GM12878 (cell line): ENCODE results near the gene SLC25A39. TPM values are rescaled to one million over a fixed set of nuclear protein-coding genes. Genes with fewer than 3 reads are reported as not detected.

Experiments
- ATAC-seq: fragments of 200-7000 bp; cut with Tn5 transposase; 3 replicates; pipeline ENCODE4 v1.9.1; 2020; ENCODE audit warnings: mild to moderate bottlenecking, moderate library complexity
- Bru-seq: library from RNA; stranded (reverse); fragments of 400-500 nt; gene quantifications from one replicate; lab custom pipeline; 2021; lab: Mats Ljungman, UMichigan
- BruChase-seq, 2 experiments: library from RNA; stranded (reverse); fragments of 400-500 nt; gene quantifications; one replicate each; lab custom pipeline; 2021; lab: Mats Ljungman, UMichigan
- BruUV-seq: library from RNA; stranded (reverse); fragments of 400-500 nt; replicated peaks from 2 replicates; lab custom pipeline; 2021; lab: Mats Ljungman, UMichigan
- CTCF ChIA-PET: fragments of 300-600 bp; sonication (Branson Sonifier 250); formaldehyde crosslinking; extraction: SDS; loops from one replicate; lab custom pipeline; 2021; ENCODE audit warnings: inconsistent platforms; lab: Yijun Ruan, JAX
- POLR2A ChIA-PET: fragments of 350-600 bp; formaldehyde crosslinking; extraction: SDS; loops from one replicate; lab custom pipeline; 2021; ENCODE audit warnings: inconsistent platforms; lab: Charles Lee
- RAD21 ChIA-PET: fragments of 300-600 bp; sonication (Branson Sonifier 250); formaldehyde crosslinking; loops from one replicate; lab custom pipeline; 2023; ENCODE audit warnings: antibody characterized with exemption; ENCODE audit not compliant: unreplicated experiment; lab: Charles Lee
- SMC1A ChIA-PET: fragments of 300-600 bp; sonication (Branson Sonifier 250); formaldehyde crosslinking; loops from one replicate; lab custom pipeline; 2023; ENCODE audit not compliant: unreplicated experiment, uncharacterized antibody; lab: Charles Lee
- DNase-seq: peaks from one replicate; pipeline ENCODE4 v3.0.0-alpha.2; 2011; ENCODE audit warnings: low read depth, low spot score
- FAIRE-seq: peaks from 3 replicates; lab custom pipeline; 2011; peaks lifted over from hg19 to GRCh38; lab: Jason Lieb, UNC
- H2AFZ ChIP-seq: 2 replicates; pipeline ENCODE4 v1.6.0; 2011; ENCODE audit warnings: low read depth, low read length, control low read depth; ENCODE audit not compliant: control insufficient read depth
- H3K27ac ChIP-seq: 2 replicates; pipeline ENCODE4 v1.5.1; 2011; ENCODE audit warnings: control low read depth; ENCODE audit not compliant: control insufficient read depth, insufficient read depth
- H3K27me3 ChIP-seq, 2 experiments: replicated peaks in 1 of 2; 2 replicates each; pipeline versions ENCODE4 v1.6.0 to v1.6.1; 2011; ENCODE audit warnings: low read length in 1 of 2; ENCODE audit not compliant: control insufficient read depth in 2 of 2, insufficient read depth in 2 of 2
- H3K36me3 ChIP-seq, 2 experiments: 2 replicates each; pipeline ENCODE4 v1.5.1; 2011; ENCODE audit warnings: low read length in 1 of 2; ENCODE audit not compliant: control insufficient read depth in 2 of 2, insufficient read depth in 2 of 2
- H3K4me1 ChIP-seq: 2 replicates; pipeline ENCODE4 v1.6.1; 2011; ENCODE audit warnings: mild to moderate bottlenecking, low read length, moderate library complexity, mixed read lengths; ENCODE audit not compliant: control insufficient read depth, insufficient read depth
- H3K4me2 ChIP-seq: 2 replicates; pipeline ENCODE4 v1.6.0; 2011; ENCODE audit warnings: control low read depth; ENCODE audit not compliant: control insufficient read depth, insufficient read depth
- H3K4me3 ChIP-seq: fragments of 200-600 bp; sonication (generic); 2 replicates; pipeline ENCODE4 v1.5.1; 2016
- H3K79me2 ChIP-seq: 2 replicates; pipeline ENCODE4 v1.6.0; 2011; ENCODE audit warnings: low read length; ENCODE audit not compliant: control insufficient read depth, insufficient read depth
- H3K9ac ChIP-seq: 2 replicates; pipeline ENCODE4 v1.8.0; 2011; ENCODE audit warnings: low read length, control low read depth, mixed read lengths; ENCODE audit not compliant: control insufficient read depth, insufficient read depth
- H3K9me3 ChIP-seq: replicated peaks from 3 replicates; pipeline ENCODE4 v1.5.1; 2011; ENCODE audit warnings: mild to moderate bottlenecking, low read length; ENCODE audit not compliant: control insufficient read depth, insufficient read depth
- H4K20me1 ChIP-seq: 2 replicates; pipeline ENCODE4 v1.6.0; 2011; ENCODE audit not compliant: control insufficient read depth, insufficient read depth
- EZH2 ChIP-seq: IDR thresholded peaks from 2 replicates; pipeline ENCODE4 v1.6.1; 2012; ENCODE audit warnings: low read depth, mild to moderate bottlenecking, control low read depth, inconsistent platforms, low read length, borderline replicate concordance; ENCODE audit not compliant: control insufficient read depth
- HCFC1 ChIP-seq: fragments of 150-350 bp; IDR thresholded peaks from 2 replicates; pipeline ENCODE4 v1.6.1; 2014; ENCODE audit warnings: low read length
- IKZF1 ChIP-seq: fragments of 450-650 bp; conservative IDR thresholded peaks from 2 replicates; pipeline ENCODE4 v1.6.1; 2017; ENCODE audit warnings: antibody characterized with exemption, mild to moderate bottlenecking
- IRF3 ChIP-seq: fragments of 450-650 bp; IDR thresholded peaks from 2 replicates; pipeline ENCODE4 v1.6.1; 2014; ENCODE audit warnings: mild to moderate bottlenecking
- KAT2A ChIP-seq: conservative IDR thresholded peaks from 2 replicates; pipeline ENCODE4 v1.6.1; 2011; ENCODE audit warnings: low read depth, low read length; ENCODE audit not compliant: control insufficient read depth
- MEF2B ChIP-seq: fragments of 450-650 bp; IDR thresholded peaks from 2 replicates; pipeline ENCODE4 v1.6.1; 2018; ENCODE audit warnings: mild to moderate bottlenecking, moderate library complexity; ENCODE audit not compliant: partially characterized antibody, poor library complexity, severe bottlenecking
- NFYB ChIP-seq: IDR thresholded peaks from 2 replicates; pipeline ENCODE4 v1.6.1; 2011; ENCODE audit warnings: low read depth, mild to moderate bottlenecking, low read length, improper control_type of control experiment, moderate library complexity; ENCODE audit not compliant: insufficient read depth
- RB1 ChIP-seq: fragments of 450-650 bp; formaldehyde crosslinking; IDR thresholded peaks from 2 replicates; pipeline ENCODE4 v1.6.1; 2017; ENCODE audit warnings: mild to moderate bottlenecking, borderline replicate concordance
- REST ChIP-seq: IDR thresholded peaks from 2 replicates; pipeline ENCODE4 v1.6.1; 2012; ENCODE audit warnings: mild to moderate bottlenecking, low read depth, low read length
- ZZZ3 ChIP-seq: IDR thresholded peaks from 2 replicates; pipeline ENCODE4 v1.6.1; 2011; ENCODE audit warnings: low read depth; ENCODE audit not compliant: control insufficient read depth, insufficient read length
- WGBS: methylation state at CpG from one replicate; pipeline ENCODE4 v1.1.6; 2016; ENCODE audit warnings: low lambda C conversion rate; ENCODE audit not compliant: insufficient replicate concordance, insufficient coverage; ENCODE audit errors: missing lambda C conversion rate; 5-methylcytosine and 5-hydroxymethylcytosine counted together
- in situ Hi-C: fragments of 300-500 bp; cut with MboI; formaldehyde crosslinking; loops from 9 replicates; pipeline ENCODE4 v1.14.3; 2018; ENCODE audit warnings: mixed read lengths
- intact Hi-C: fragments of 100-400 bp; cut with micrococcal nuclease; formaldehyde crosslinking; loops from one replicate; pipeline ENCODE4 v1.14.2; 2022; ENCODE audit not compliant: unreplicated experiment
- long read RNA-seq, 2 experiments: library from polyadenylated mRNA; unstranded; transcript quantifications; one replicate each; pipeline ENCODE4 v2.0.0, GENCODE V29; 2019 to 2020
- polyA minus RNA-seq, 3 experiments: library from RNA; depleted of rRNA, polyadenylated mRNA; stranded (reverse); fragments of >200 nt; gene quantifications; 2 replicates each; pipeline ENCODE4 v1.2.3, GENCODE V29; 2011
- polyA plus RNA-seq, 11 experiments: library from polyadenylated mRNA; depleted of rRNA in 4 of 11; unstranded in 6 of 11; stranded (reverse) in 5 of 11; fragments of >200 nt; fragmentation: Nextera tagmentation in 4 of 11; fragmentation: Illumina TruSeq in 1 of 11; extraction: Ambion mirVana in 4 of 11; extraction: Trizol in 1 of 11; gene quantifications; 1 replicate in 1 of 11; 2 replicates in 10 of 11; pipeline versions ENCODE4 v1.2.1 to v1.2.3, GENCODE V29; 2011 to 2016; ENCODE audit warnings: inconsistent platforms in 2 of 11, missing spikeins in 2 of 11, low read depth in 1 of 11
- total RNA-seq, 4 experiments: library from RNA; depleted of rRNA in 3 of 4; stranded (reverse); fragments of >200 nt in 3 of 4; fragmentation: Illumina TruSeq in 1 of 4; extraction: Trizol in 1 of 4; gene quantifications; 2 replicates each; pipeline versions ENCODE4 v1.2.1 to v1.2.3, GENCODE V29; 2013 to 2021

Gene SLC25A39, protein sequence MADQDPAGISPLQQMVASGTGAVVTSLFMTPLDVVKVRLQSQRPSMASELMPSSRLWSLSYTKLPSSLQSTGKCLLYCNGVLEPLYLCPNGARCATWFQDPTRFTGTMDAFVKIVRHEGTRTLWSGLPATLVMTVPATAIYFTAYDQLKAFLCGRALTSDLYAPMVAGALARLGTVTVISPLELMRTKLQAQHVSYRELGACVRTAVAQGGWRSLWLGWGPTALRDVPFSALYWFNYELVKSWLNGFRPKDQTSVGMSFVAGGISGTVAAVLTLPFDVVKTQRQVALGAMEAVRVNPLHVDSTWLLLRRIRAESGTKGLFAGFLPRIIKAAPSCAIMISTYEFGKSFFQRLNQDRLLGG
- total RNA-seq (2013; cell fraction: nucleolus; rRNA removed): 47.3 and 49.5 TPM in 2 replicates
- total RNA-seq (2014; rRNA removed) (175 and 192 TPM in 2 replicates), total RNA-seq (2014; rRNA removed; fragmentation: Illumina TruSeq; extraction: Trizol) (85.8 and 95.1 TPM in 2 replicates), total RNA-seq (2021) (190 and 198 TPM in 2 replicates), polyA plus RNA-seq (2011; rRNA removed) (27.2 and 62.1 TPM in 2 replicates), polyA plus RNA-seq (2014; fragmentation: Illumina TruSeq; extraction: Trizol) (21.0 and 108 TPM in 2 replicates), polyA plus RNA-seq (2014; fragmentation: Nextera tagmentation; extraction: Ambion mirVana) (1 to 10 TPM; 3.5 to 7.5 TPM), polyA plus RNA-seq (2014; rRNA removed) (227 and 273 TPM in 2 replicates), polyA plus RNA-seq (2016; fragmentation: Nextera tagmentation; extraction: Ambion mirVana) (100 to 1,000 TPM; 242 to 270 TPM), polyA minus RNA-seq (2011; rRNA and poly(A)+ RNA removed) (28.4 and 48.2 TPM in 2 replicates), Bru-seq, nascent RNA (percentile 75 among the genes with signal in this experiment), BruChase-seq, experiment 1, labeled RNA remaining after a 6-hour chase (percentile 93 among the genes with signal in this experiment), BruChase-seq, experiment 2, labeled RNA remaining after a 2-hour chase (percentile 86 among the genes with signal in this experiment)
- 40.5 TPM for polyA plus RNA-seq (2011; ENCODE audit: low read depth)
- 106 and 140 TPM in 2 replicates for polyA plus RNA-seq (2011; cell fraction: cytosol; rRNA removed)
- 226 and 301 TPM in 2 replicates for polyA plus RNA-seq (2011; cell fraction: nucleus; rRNA removed)
- polyA plus RNA-seq (2012): 94.3 and 110 TPM in 2 replicates
- 39.4 and 51.5 TPM in 2 replicates for polyA minus RNA-seq (2011; cell fraction: cytosol; rRNA and poly(A)+ RNA removed)
- polyA minus RNA-seq (2011; cell fraction: nucleus; rRNA and poly(A)+ RNA removed): 34.2 and 60.8 TPM in 2 replicates
- long read RNA-seq, experiment 1, transcript SLC25A39-201 (12 exons, 1,607 nt): major isoform, 114 of 178 reads
- long read RNA-seq, experiment 1, transcript SLC25A39-202 (12 exons, 1,565 nt): minor isoform, 27 of 178 reads
- long read RNA-seq, experiment 1, partial matches to known transcripts: 5 of 178 reads
- long read RNA-seq, experiment 1, other reads (novel, unspliced or antisense): 28 of 178 reads
- long read RNA-seq, experiment 2, transcript SLC25A39-202 (12 exons, 1,565 nt): minor isoform, 10 of 88 reads
- long read RNA-seq, experiment 2, transcript SLC25A39-201 (12 exons, 1,607 nt): major isoform, 59 of 88 reads
- long read RNA-seq, experiment 2, partial matches to known transcripts: 5 of 88 reads
- long read RNA-seq, experiment 2, other reads (novel, unspliced or antisense): 9 of 88 reads

- ChIA-PET POLR2A (interaction anchor here (0.9 to 2.6 kb wide), 6 partner anchors 13 to 115 kb away, joined by 3 to 10 read pairs (median 6); no protein-coding TSS in a partner anchor), CTCF (interaction anchor here (1.0 to 3.8 kb wide), 5 partner anchors 21 to 114 kb away, joined by 3 to 46 read pairs (median 7); partner anchors contain the start of gene GRN)
- in situ Hi-C loops: loop anchor here (5.0 kb wide), 2 partner anchors 122 to 182 kb away; partner anchors contain the start of gene HROB
- no peak; the same call in 1 of the 2 replicates for TF ChIP-seq RB1
- TF ChIP-seq REST: peak; percentile 44; the same call in 1 of the 2 replicates
- no peak for TF ChIP-seq EZH2
- TF ChIP-seq HCFC1: peak; percentile 43
- TF ChIP-seq ZZZ3: no peak
- no peak for TF ChIP-seq KAT2A
- peak; percentile 73 for TF ChIP-seq IKZF1
- no peak for TF ChIP-seq NFYB
- TF ChIP-seq MEF2B: no peak
- TF ChIP-seq IRF3: no peak
These were observed at the start of gene SLC25A39 for GRCh38 chr17:44324571-44325275. SLC25A39 (minus strand) TSS chr17:44324823; CDS start chr17:44323562, 1,261 bp downstream.

More at GRCh38 chr17:44324571-44325275, at the start of gene SLC25A39:
- DNase-seq (no peak), ATAC-seq (peak; percentile 80), FAIRE-seq (peak; percentile 52)
- Histone ChIP-seq H3K4me1 (peaks cover 8% of the 10 kb centered on the region), H3K36me3 (peaks cover 8 to 17% of the 10 kb centered on the region in 2 experiments; a peak in 3 of 4 replicates), H3K9ac (peak within 1 kb of the TSS; percentile 90), H3K27ac (peak within 1 kb of the TSS; percentile 96), H4K20me1 (no peaks in the 10 kb centered on the region), H3K79me2 (peaks cover 26% of the 10 kb centered on the region), H3K9me3 (no peaks in the 10 kb centered on the region), H3K27me3 (no peaks in the 10 kb centered on the region), H3K4me3 (peak within 1 kb of the TSS; percentile 97), H2AFZ (peak within 1 kb of the TSS; percentile 71), H3K4me2 (peak within 1 kb of the TSS; percentile 91)
- no TSS peak for BruUV-seq
- SMC1A ChIA-PET: interaction anchor here (1.0 to 2.1 kb wide), 3 partner anchors 21 to 121 kb away, joined by 3 to 8 read pairs (median 7); no protein-coding TSS in a partner anchor
- RAD21 ChIA-PET: interaction anchor here (0.9 to 3.6 kb wide), 9 partner anchors 21 to 201 kb away, joined by 3 to 40 read pairs (median 4); partner anchors contain the start of genes GRN and HDAC5
- intact Hi-C loops: loop anchor here (5.0 kb wide), 1 partner anchor 182 kb away; the partner anchor contains the start of gene HROB
- under 1% methylated on average over 77 of the region's 85 CpGs for WGBS
